K562 (cell line): ENCODE measurements around the gene FAM90A26. TPM values are rescaled to one million over a fixed set of nuclear protein-coding genes. Genes with fewer than 3 reads are reported as not detected.
"Not testable (repeated sequence)": the region's sequence is repeated elsewhere in the genome, so short reads cannot be mapped to it uniquely, and the experiment has no call there.

Experiments
- ATAC-seq: fragments of 200-7000 bp; cut with Tn5 transposase; 3 replicates; pipeline ENCODE4 v1.9.1; 2020; ENCODE audit warnings: moderate library complexity
- BruUV-seq: library from RNA; stranded (reverse); fragments of 400-500 nt; replicated peaks from 2 replicates; lab custom pipeline; 2021; lab: Mats Ljungman, UMichigan
- CTCF ChIA-PET: fragments of 300-600 bp; formaldehyde crosslinking; extraction: SDS; loops from one replicate; lab custom pipeline; 2021; ENCODE audit warnings: low intra/inter-chr PET ratio; lab: Yijun Ruan, JAX
- POLR2A ChIA-PET: fragments of 300-600, 350-650 bp; sonication (Branson Sonifier 250); formaldehyde crosslinking; extraction: SDS; loops from one replicate; lab custom pipeline; 2021; ENCODE audit warnings: antibody characterized with exemption, inconsistent platforms; lab: Yijun Ruan, JAX
- DNase-seq, 4 experiments: peaks; one replicate each; pipeline versions ENCODE4 v3.0.0 to v3.0.0-alpha.2; 2011 to 2018; ENCODE audit warnings: low spot score in 3 of 4, mixed read lengths in 3 of 4; ENCODE audit errors: extremely low read depth in 1 of 4
- FAIRE-seq: peaks from 2 replicates; lab custom pipeline; 2011; peaks lifted over from hg19 to GRCh38; lab: Jason Lieb, UNC
- H2AFZ ChIP-seq: 2 replicates; pipeline ENCODE4 v1.6.0; 2011; ENCODE audit warnings: low read depth, low read length, control low read depth, inconsistent platforms
- H3K27ac ChIP-seq: fragments of 200-600 bp; 3 replicates; pipeline ENCODE4 v1.8.0; 2011; ENCODE audit warnings: low read depth, mild to moderate bottlenecking, control low read depth, inconsistent platforms, low read length, moderate library complexity, mixed read lengths; ENCODE audit errors: extremely low read depth
- H3K27me3 ChIP-seq, 2 experiments: fragments of 300-600 bp in 1 of 2; 2 replicates in 1 of 2; 3 replicates in 1 of 2; pipeline versions ENCODE4 v1.6.0 to v1.8.0; 2011; ENCODE audit warnings: inconsistent platforms in 2 of 2, low read length in 2 of 2, mild to moderate bottlenecking in 1 of 2, mixed read lengths in 1 of 2, moderate library complexity in 1 of 2; ENCODE audit not compliant: control insufficient read depth in 2 of 2, insufficient read depth in 2 of 2
- H3K36me3 ChIP-seq: fragments of 300-600 bp; 3 replicates; pipeline ENCODE4 v1.8.0; 2011; ENCODE audit warnings: mild to moderate bottlenecking, low read length, inconsistent platforms; ENCODE audit not compliant: control insufficient read depth, insufficient read depth
- H3K4me1 ChIP-seq, 2 experiments: fragments of 200-600 bp in 1 of 2; replicated peaks in 1 of 2; 2 replicates in 1 of 2; 3 replicates in 1 of 2; pipeline versions ENCODE4 v1.5.1 to v1.8.0; 2011; ENCODE audit warnings: inconsistent platforms in 2 of 2, low read length in 2 of 2, mild to moderate bottlenecking in 1 of 2, mixed read lengths in 1 of 2, moderate library complexity in 1 of 2; ENCODE audit not compliant: control insufficient read depth in 2 of 2, insufficient read depth in 2 of 2
- H3K4me2 ChIP-seq: 2 replicates; pipeline ENCODE4 v1.6.1; 2011; ENCODE audit warnings: low read length, control low read depth, inconsistent platforms, mixed read lengths; ENCODE audit not compliant: insufficient read depth
- H3K4me3 ChIP-seq: fragments of 200-600 bp; sonication (generic), shearing (Covaris generic); 2 replicates; pipeline ENCODE4 v1.5.1; 2016; ENCODE audit warnings: control low read depth, inconsistent platforms
- H3K79me2 ChIP-seq: fragments of 200-600 bp; 3 replicates; pipeline ENCODE4 v1.8.0; 2011; ENCODE audit warnings: low read length, inconsistent platforms; ENCODE audit not compliant: control insufficient read depth, insufficient read depth
- H3K9ac ChIP-seq, 2 experiments: 2 replicates each; pipeline versions ENCODE4 v1.6.0 to v1.6.1; 2011; ENCODE audit warnings: low read depth in 2 of 2, low read length in 2 of 2, control low read depth in 1 of 2, inconsistent platforms in 1 of 2, mild to moderate bottlenecking in 1 of 2, mixed read lengths in 1 of 2; ENCODE audit not compliant: insufficient read depth in 1 of 2
- H3K9me1 ChIP-seq: one replicate; pipeline ENCODE4 v1.6.0; 2011; ENCODE audit warnings: inconsistent platforms, mild to moderate bottlenecking, low read length, moderate library complexity; ENCODE audit not compliant: control insufficient read depth, insufficient read depth
- H3K9me3 ChIP-seq: replicated peaks from 2 replicates; pipeline ENCODE4 v1.5.1; 2011; ENCODE audit warnings: low read depth, low read length, inconsistent platforms; ENCODE audit not compliant: control insufficient read depth, insufficient read depth
- H4K20me1 ChIP-seq: replicated peaks from 2 replicates; pipeline ENCODE4 v1.6.1; 2011; ENCODE audit warnings: low read length, inconsistent platforms, mixed read lengths; ENCODE audit not compliant: control insufficient read depth, insufficient read depth
- CTCF ChIP-seq, 3 experiments: IDR thresholded peaks in 2 of 3; conservative IDR thresholded peaks in 1 of 3; 2 replicates each; pipeline ENCODE4 v1.5.1; 2011 to 2012; ENCODE audit warnings: low read length in 3 of 3, mild to moderate bottlenecking in 3 of 3, control low read depth in 2 of 3, improper control_type of control experiment in 1 of 3, inconsistent platforms in 1 of 3, low read depth in 1 of 3, mixed read lengths in 1 of 3, moderate library complexity in 1 of 3; ENCODE audit not compliant: insufficient read depth in 2 of 3
- RAD21 ChIP-seq, 2 experiments: fragments of 250-450 bp in 1 of 2; fragments of 450-650 bp in 1 of 2; sonication (Bioruptor Pico) in 1 of 2; formaldehyde crosslinking in 1 of 2; IDR thresholded peaks in 1 of 2; conservative IDR thresholded peaks in 1 of 2; 2 replicates each; pipeline versions ENCODE4 v1.4.0 to v1.8.0; 2020 to 2022; ENCODE audit warnings: mild to moderate bottlenecking in 2 of 2, moderate library complexity in 1 of 2
- REST ChIP-seq, 2 experiments: fragments of 450-650 bp; formaldehyde crosslinking in 1 of 2; IDR thresholded peaks; 2 replicates each; pipeline versions ENCODE4 v1.4.0 to v1.6.1; 2014 to 2020; ENCODE audit warnings: mild to moderate bottlenecking in 2 of 2, borderline replicate concordance in 1 of 2, low read depth in 1 of 2
- WGBS: fragments of 100-300 bp; shearing (Covaris generic); methylation state at CpG from one replicate; pipeline ENCODE4 v1.1.6; 2016; ENCODE audit warnings: low coverage, mixed read lengths; ENCODE audit not compliant: insufficient coverage; ENCODE audit errors: missing lambda C conversion rate; 5-methylcytosine and 5-hydroxymethylcytosine counted together
- in situ Hi-C: fragments of 300-500 bp; cut with MboI; formaldehyde crosslinking; loops from 4 replicates; pipeline ENCODE4 v1.15.0; 2018; ENCODE audit warnings: inconsistent platforms, mixed read lengths
- intact Hi-C: fragments of 100-400 bp; cut with micrococcal nuclease; formaldehyde crosslinking; loops from 2 replicates; pipeline ENCODE4 v1.14.2; 2022
- polyA plus RNA-seq, 8 experiments: library from polyadenylated mRNA; depleted of rRNA in 4 of 8; stranded (reverse) in 5 of 8; unstranded in 3 of 8; fragments of >200 nt; fragmentation: Nextera tagmentation in 2 of 8; fragmentation: Illumina TruSeq in 1 of 8; extraction: Ambion mirVana in 2 of 8; extraction: Trizol in 1 of 8; gene quantifications; 2 replicates each; pipeline versions ENCODE4 v1.2.1 to v1.2.3, GENCODE V29; 2011 to 2014; ENCODE audit warnings: inconsistent platforms in 1 of 8, missing spikeins in 1 of 8
- total RNA-seq, 7 experiments: library from RNA; depleted of rRNA in 6 of 7; stranded (reverse); fragments of >200 nt in 6 of 7; fragmentation: Illumina TruSeq in 2 of 7; extraction: Trizol in 2 of 7; gene quantifications; 2 replicates each; pipeline versions ENCODE4 v1.2.1 to v1.2.3, GENCODE V29; 2011 to 2021; ENCODE audit warnings: low replicate concordance in 1 of 7

Gene FAM90A26
- total and polyA plus RNA-seq, 9 of the 15 experiments (the other 6 are each of a cell fraction or from before 2014, with no cell fraction given): not detected

- H3K27ac ChIP-seq; POLR2A ChIA-PET; intact Hi-C loops; H4K20me1 ChIP-seq; H3K36me3 ChIP-seq; FAIRE-seq; H2AFZ ChIP-seq; BruUV-seq; ATAC-seq; H3K27me3 ChIP-seq; H3K9me1 ChIP-seq; H3K4me3 ChIP-seq; H3K9me3 ChIP-seq; CTCF ChIA-PET; in situ Hi-C loops; H3K4me1 ChIP-seq; H3K9ac ChIP-seq; H3K79me2 ChIP-seq; H3K4me2 ChIP-seq; TF ChIP-seq REST (CRISPR knock-in tag; IDR thresholded peaks at IDR 0.05; ENCODE audit: low read depth): not testable (repeated sequence)
- 0% methylated on average over 2 of the region's 3 CpGs for WGBS
- TF ChIP-seq RAD21 (CRISPR knock-in tag; conservative IDR thresholded peaks at IDR 0.05 in 1 of 2, IDR thresholded peaks at IDR 0.05 in 1 of 2) (peak in 1 of 2 experiments; percentile 37; a peak in 2 of 4 replicates), REST (IDR thresholded peaks at IDR 0.05; ENCODE audit: borderline replicate concordance) (peak; percentile 7; the same call in 1 of the 2 replicates), CTCF (IDR thresholded peaks at IDR 0.05 in 2 of 3, conservative IDR thresholded peaks at IDR 0.05 in 1 of 3; ENCODE audit: insufficient read depth in 2 of 3, low read depth in 1 of 3, low read length in 3 of 3) (peak in 2 of 3 experiments; percentile 9 to 29; a peak in 1 of 6 replicates)
- peak in 1 of 4 experiments; percentile 3 for DNase-seq
These were observed 44.5 kb upstream of the FAM90A26 start for GRCh38 chr4:9125601-9126161.

- H2AFZ ChIP-seq, H3K4me1 ChIP-seq, CTCF ChIA-PET, H3K79me2 ChIP-seq, POLR2A ChIA-PET, H3K4me3 ChIP-seq, DNase-seq, H3K27ac ChIP-seq, H3K9me3 ChIP-seq, H3K9ac ChIP-seq, ATAC-seq, H3K36me3 ChIP-seq, H3K9me1 ChIP-seq, intact Hi-C loops, BruUV-seq, H3K4me2 ChIP-seq, H3K27me3 ChIP-seq, H4K20me1 ChIP-seq, FAIRE-seq: not testable (repeated sequence)
- in situ Hi-C loops: loop anchor here (10.0 kb wide), 1 partner anchor 203 kb away; the partner anchor contains the start of genes USP17L26 and USP17L5
- WGBS: 0% methylated on average over 7 of the region's 7 CpGs
These were observed 38.8 kb upstream of the FAM90A26 start for GRCh38 chr4:9131420-9131819.
